GM21390 (cell line): ENCODE measurements around the gene COL19A1.
A peak's percentile ranks its signal among the peaks of the same experiment; 100 is the strongest.
"Not testable (repeated sequence)": the region's sequence is repeated elsewhere in the genome, so short reads cannot be mapped to it uniquely, and the experiment has no call there.

ENCODE experiments used
- ATAC-seq: cut with Tn5 transposase; IDR thresholded peaks from one replicate; pipeline ENCODE4 v1.9.1; 2021; ENCODE audit not compliant: unreplicated experiment

The COL19A1 gene

DNA sequence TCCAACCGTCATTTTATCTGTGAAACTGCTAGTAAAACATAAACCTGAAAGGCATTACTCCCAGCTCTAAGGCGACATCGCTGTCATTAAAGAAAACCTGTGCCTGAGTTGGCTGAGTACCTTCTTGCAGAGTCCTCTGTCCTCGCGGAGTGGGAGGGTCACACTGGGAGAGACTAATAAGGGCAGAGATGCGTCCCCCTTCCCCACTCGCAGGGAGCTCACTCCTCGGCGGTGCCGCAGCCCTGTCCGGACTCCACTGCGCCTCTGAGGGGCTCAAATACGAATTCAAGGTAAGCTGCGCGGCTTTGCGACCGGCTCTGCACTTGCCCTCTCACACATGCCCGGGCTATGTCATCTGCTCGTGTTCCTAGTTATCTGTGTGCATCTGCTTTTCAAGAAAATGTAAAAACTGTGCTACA, at the start of gene COL19A1:
COL19A1 (plus strand) TSS at position 206 of the 419 bp plus-strand sequence. CDS start 13,012 bp downstream, outside the sequence.
- ATAC-seq: peak; percentile 48

DNA sequence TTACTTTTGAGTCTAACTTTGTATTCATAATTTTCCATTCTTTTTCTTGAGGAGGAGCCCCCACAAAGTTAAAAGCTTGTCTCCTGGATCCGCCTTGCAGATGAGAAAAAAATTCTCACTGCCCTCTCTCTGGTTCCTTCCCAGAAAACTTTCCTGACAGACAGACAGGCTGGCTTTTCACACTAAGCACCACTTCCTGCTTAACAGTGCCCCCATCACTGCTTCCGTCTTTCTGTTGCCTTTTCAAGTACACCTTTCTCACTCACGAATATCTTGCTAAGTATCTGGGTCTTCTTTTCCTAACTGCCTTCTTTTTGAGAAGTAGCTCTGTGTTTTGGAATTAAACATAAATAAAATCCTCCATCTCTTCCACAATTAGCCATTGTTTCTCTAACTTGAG, 49.8 kb upstream of the COL19A1 start:
- ATAC-seq: peak; percentile 44

DNA sequence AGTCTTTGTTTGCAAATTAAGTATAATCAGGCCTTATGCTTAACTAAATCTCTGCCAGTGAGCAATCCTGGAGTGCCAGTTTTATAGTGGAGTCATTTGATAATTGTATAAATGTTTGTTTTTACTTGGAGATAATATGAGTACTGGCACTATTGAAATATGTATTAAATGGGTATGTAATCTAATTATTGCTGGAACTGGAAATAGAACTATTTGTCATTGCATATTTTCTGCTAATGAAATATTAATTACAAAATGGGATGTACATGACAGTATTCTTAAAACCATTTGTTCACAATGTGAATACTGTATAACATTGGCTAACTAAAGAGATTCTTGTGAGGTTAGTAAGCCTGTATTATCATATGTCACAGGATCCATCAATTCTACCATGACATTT, 49.0 kb upstream of the COL19A1 start:
- ATAC-seq: no peak

DNA sequence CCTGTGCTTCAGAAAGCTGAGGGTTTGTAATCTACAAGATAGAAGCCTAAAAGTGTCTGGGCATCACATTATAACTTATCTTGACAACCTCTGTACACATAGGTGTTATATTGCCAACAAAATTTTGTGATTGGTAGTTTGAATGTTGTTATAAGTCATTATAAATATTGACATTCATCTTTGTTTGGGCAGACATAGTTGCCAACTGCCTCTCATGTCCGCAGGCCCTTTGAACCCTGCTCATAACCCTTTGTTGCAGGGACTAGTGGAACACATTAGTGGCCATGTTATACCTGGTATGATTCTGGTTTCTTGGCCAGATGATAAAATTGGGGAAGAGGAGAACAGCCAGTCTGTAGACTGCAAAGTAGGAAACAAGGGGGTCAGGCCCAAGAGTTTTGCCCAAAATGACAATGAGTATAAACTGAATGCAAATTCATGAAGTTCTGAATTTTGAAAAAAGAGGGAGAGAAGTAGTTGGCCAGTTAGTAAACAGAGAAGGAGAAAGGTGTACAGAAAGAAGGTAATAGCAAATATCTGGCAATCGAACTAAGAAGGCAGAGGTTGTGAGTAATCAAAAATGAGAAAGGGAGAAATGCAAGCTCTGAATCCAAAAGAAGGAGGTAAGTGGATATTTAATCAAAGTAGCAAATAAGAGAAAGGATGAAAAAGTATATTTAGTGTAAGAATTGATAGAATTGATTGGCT, 48.0 kb upstream of the COL19A1 start:
- no peak for ATAC-seq

DNA sequence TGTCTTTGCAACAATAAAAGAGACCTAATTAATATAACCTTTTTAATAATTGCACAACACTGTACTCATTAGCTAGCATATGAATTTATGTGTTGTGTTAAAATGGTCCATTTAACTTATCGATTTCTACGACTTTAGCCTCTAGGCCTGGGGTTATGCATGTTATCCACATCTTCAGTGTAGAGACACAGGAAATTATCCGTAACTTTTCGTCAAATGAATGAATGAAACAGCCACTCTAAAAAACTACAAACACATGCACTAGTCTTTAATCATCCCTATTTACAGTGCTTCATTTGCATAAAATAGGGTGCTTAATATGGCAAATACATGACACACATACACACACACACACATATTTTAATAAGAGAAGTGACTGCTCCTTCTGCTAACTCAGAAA, 47.2 kb upstream of the COL19A1 start:
- ATAC-seq: no peak

DNA sequence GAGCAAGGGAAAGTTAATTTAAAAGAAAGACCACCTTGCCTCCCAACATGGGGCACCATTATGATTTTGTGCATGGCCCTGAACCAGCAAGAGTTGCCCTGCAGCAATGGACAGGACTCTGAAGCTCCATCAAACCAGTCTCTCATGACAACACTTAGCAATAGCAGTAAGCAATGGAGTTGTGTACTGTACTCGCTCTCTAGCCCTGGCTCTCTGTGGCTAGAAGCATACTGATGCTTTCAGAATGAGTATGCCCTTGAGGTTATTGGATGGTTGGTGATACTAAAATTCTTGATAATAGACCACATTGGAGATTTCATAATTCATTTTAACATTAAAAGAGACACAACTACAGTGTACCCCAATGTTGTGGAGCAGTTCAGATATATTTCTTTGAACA, 46.3 kb upstream of the COL19A1 start:
- no peak for ATAC-seq

DNA sequence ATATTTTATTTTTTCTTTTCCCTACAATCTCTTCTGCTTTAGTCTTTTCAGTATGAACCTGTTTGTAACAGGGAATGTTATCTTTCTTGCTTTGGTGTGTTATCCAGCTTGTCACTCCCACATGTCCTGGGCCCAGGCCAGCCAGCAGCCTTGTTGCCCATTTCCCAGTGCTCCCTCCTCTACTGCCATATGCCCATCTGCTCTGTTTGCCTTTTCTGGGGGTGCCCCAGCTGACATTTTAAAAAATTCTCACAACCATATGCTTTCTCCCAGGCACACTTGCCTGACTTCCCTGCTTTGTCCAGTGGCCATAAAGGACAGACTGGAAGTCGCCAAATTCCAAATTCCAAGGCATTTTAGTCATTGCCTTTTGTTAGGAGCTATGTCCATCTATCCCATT, 45.9 kb upstream of the COL19A1 start:
- no peak for ATAC-seq

DNA sequence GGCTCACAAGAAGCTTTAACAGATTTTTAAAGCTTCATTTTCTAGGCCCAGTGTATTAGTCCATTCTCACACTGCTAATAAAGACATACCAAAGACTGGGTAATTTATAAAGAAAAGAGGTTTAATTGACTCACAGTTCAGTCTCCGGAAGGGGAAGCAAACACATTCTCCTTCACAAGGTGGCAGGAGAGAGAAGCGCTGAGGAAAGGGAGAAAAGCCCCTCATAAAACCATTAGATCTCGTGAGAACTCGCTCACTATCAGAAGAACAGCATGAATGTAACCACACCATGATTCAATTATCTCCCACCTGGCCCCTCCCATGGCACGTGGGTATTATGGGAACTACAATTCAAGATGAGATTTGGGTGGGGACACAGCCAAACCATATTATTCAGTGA, 42.0 kb upstream of the COL19A1 start:
- not testable (repeated sequence) for ATAC-seq

DNA sequence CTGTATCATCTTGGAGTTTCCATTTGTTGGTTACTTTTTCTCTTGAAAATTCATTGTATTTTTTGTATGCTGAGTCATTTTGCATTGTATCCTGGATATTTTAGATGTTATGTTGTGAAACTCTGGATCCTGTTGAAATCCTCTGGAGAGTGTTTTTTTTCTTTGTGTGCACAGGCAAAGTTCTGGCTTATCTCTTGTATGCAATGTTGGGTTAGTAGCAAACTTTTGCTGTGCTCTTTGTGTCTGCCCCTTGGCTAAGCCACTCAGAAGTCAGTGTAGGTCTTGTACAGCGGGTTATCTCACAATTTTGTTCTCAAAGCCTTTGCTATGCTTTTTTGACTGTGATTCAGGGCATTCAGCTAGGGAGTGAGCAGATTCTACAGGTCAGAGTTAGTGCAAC, 40.5 kb upstream of the COL19A1 start:
- ATAC-seq: no peak

DNA sequence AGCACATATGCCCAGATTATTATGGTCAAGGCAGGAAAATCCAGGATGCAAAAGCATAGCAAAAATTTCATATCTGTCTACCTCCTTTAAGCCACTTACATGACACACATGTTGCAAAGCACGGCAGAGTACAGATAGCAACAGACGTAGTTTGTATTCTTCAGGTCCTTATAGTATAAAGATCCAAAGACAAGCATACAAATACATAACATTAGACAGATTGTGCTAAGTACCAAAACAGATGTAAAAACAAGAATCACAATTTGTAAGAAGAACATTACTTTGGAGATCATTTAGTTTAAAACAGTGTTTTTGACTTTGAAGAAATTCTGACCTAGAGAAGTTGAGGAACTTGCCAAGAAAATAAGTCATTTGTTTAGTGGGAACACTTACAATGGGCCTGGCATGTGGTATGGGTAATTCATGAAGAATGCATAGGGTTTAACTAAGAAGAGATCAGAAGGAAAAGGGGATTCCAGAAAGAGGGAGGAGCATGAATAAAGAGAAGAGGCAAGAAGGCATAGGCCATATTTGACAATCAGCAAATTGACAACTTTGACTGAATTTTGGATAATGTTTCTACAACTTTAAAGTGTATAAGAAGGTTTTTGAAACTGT, 39.0 kb upstream of the COL19A1 start:
- ATAC-seq: no peak

DNA sequence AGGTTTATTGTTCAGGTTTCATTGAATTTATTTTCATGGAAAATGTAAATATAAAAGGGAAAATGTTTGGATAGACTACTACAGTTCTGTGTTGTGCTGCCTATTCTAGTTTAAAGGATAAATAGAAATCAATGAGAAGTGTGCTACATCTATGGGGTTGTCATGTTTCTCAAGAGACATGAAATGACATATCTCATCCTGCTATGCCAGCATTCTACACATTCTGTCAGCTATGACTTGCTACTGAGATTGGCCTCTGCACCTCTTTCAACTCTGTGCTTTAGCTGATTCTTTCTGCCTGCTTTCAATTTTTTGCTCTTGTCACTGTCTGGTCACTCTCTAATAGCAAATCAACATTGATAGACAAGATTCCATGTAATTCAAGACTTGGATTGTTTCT, 33.8 kb upstream of the COL19A1 start:
- ATAC-seq: no peak

DNA sequence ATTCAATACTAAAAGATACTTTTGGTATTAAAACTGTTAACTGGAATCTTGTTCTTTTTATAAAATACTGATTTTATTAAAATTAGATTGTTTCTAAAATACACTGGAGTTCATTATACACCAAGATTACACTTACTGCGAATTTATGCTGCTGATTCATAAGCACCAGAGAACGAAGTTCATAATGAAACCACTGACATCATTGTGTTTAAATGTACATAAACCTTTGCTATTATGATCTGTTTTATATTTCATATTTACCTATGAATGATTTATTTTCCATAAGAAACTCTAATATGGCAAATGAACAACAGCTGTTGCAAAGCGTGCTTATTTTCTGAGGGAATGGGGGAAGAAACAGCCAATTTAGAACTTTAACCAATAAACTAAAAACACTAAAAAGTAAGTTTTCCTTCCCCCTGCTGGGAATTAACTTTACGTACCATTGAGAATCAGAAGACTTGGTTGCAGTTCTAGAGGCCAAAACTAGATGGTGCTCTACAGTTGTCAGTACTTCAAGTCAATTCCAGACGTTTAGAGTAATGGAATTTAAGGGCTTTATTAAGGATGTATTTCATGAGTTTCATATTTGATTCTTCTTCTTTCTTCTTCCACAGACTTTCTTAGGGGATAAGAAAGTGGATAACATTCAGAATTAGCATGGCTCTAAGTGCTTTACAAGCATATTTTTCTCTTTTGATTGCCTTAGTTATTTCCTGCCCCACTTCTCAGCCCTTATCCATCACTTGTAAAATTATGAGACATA, 30.8 kb upstream of the COL19A1 start:
- ATAC-seq: peak; percentile 89

DNA sequence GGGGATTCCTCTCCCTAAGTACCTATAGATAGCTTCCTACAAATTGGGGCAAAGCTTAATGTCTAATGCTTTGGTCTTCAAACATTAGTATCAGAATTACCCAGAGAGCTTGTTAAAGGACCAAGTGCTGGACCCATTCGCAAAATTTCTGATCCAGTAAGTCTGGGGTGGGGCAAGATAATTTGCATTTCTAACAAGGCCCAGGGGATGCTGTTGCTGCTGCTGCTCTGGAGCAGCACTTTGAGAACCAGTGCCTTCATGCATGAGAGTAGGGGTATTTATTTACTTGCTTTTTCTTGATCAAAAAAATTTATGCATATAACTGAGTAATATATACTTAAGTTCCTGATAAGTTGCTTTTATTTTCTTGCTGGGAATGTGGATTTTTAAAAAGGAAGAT, 24.5 kb upstream of the COL19A1 start:
- no peak for ATAC-seq

DNA sequence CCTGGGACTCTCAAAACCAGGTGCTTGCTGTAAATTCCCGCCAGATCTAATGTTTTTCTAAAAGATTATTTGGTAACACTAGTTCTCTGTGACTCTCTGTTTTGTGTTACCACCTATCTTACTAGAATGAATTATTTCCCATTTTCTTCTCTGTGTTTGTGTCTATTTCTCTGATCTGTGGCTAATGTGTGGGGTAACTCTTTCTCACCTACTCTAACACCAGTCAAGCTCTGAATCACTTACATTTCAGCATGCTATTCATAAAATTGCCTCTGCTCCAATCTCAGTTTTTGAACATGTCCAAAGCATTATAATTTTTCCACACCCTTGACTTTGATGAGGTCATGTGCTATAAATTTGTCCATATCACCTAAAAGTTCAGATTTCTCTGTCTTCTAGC, 23.2 kb upstream of the COL19A1 start:
- ATAC-seq: no peak

DNA sequence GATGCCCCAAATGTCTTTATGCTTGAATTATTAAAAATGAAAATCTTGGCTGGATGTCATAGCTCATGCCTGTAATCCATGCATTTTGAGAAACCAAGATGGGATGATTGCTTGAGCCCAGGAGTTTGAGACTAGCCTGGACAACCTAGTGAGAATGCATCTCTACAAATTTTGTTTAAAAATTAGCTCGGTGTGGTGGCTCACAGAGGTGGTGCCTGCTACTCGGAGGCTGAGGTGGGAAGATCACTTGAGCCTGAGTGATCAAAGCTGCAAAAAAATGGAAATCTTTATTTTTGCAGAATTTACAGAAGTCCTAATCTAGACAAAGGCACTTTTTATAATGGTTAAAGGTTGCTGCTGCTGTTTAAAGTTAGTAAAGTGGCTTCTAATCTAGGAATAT, 20.0 kb upstream of the COL19A1 start:
- no peak for ATAC-seq

DNA sequence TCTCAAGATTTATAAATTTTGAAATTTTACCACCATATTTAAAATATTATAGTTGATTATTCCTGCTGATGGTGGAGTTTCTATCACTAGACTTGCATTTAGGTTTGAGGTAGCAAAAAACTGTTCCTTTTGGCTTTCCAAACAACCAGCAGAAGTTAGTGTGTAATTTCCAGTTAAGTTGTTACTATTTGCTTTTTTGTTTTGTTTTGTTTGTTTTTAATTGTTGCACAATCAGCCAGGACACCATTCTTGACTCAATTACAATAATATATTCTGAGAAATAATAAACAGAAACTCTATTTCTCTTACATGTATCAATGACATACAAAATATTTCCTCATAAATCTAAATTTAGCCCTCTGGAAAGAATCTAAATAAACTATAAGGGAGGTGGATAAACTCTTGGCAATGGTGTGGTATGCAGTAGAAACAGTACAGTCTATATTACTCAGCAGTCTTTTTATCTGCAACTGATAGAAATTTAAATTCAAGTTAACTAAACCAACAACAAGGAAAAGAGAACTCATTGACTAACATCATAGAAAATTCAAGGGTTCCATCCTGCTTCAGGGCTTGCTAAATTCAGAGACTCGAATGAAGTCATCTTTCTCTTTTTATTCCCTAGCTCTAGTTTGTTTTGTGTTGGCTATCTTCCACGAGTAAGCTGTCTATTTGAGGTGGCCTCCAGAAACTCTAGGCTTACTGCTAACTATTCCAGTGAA, 19.4 kb upstream of the COL19A1 start:
- no peak for ATAC-seq

DNA sequence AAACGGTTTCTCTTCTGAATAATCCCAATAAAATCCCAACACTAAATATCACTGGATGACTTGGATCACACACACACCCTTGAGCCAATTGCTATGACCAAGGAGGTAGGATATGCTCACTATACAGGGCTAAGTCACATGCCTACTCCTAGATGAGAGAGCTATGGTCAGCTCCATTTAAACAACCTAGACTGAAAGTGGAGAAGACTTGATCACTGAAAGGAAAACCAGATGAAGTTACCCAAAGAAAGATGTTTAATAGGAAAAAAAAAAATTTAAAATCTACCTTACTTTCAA, 18.9 kb upstream of the COL19A1 start:
- no peak for ATAC-seq

DNA sequence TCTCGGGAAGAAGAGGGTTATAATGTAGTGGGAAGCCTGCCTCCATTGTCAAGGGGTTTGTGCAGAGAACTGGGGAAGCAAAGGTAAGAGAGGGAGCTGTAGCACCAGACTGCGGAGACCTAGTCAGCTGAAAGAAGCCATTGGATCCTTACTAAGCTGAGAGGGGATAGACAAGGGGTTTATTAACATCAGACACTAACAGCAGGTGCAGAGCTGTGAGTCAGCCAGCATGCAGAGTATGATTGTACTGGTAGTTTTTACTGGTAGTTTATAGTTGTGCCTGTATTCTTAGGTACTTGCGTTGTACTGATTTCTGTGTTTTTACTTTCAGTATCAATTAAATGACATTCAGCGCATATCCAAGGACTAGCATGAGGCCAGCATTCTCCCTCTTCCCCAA, 17.8 kb upstream of the COL19A1 start:
- ATAC-seq: no peak

DNA sequence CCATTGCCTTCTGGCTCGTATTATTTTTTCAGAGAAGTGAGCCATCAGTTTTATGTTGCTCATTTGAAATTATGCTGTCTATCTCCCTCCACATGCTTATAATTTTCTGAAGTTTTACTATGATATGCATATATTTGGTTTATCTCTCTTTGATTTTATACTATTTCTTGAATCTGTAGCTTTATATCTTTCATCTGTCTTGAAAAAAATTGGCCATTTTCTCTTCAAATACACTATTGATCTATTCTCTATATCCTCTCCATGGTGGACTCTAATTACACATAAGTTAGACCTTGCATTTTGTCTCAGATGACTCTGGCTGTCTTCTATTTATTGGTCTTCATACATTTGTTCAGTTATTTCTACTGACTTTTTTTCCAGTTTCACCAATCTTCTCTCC, 13.7 kb upstream of the COL19A1 start:
- ATAC-seq: no peak

DNA sequence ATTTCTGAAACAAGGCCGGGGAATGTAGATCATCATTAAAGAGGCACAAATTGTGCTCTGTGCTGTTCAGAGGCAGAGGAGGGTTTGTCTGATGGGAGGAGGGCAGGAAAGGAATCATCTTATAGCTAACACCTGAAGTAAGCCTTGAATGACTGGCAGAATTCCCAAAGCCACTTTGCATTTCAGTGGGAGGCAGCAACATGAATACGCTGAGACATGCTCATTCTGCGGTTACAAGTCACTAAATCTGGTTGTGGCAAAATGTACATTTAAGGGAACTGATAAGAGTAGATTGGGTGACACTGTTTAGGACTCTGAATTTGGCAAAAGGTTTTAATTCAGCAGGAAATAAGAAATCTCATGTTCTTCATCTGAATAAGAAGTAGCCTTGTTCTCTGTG, 4.4 kb upstream of the COL19A1 start:
- no peak for ATAC-seq

DNA sequence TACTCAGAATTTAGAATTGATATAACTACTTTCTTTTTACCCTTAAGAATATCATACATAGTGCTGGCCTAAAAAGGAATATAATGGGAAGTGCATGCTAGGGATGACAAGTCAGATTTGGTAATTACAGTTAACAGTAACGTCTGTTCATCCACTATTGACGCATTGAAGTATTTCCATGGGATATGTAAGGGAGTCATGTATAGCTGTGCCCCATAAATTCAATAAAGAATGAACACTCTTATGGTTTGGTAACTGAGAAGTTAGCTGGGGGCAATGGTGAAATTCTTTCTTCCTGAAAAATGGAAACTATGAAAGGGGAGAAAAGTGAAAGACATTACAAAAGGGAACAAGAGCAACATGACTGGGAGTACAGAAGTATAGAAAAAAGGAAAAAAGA, 2.6 kb upstream of the COL19A1 start:
- no peak for ATAC-seq

DNA sequence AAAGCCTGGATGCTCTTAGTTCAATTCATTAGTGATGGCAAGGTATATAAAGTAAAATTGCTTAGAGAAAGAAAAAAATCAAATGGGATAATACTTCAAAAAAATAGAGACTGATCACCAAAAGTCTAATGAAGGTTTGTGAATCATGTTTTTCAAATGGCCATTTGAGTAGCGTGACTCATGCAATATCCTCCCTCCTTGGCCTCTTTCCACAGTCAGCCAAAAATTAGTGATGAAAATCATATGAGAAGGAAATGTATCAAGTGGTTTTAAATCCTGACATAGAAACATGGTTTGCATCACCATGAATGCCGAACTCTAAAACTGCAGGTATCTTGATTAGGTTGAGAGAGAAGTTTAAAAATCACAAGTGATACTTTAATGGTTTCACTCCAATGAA, 1.2 kb upstream of the COL19A1 start:
- ATAC-seq: no peak
